ENCODE data around the gene ARHGEF4.

- no peak for TF ChIP-seq CTCF (conservative IDR thresholded peaks at IDR 0.05)
- TF ChIP-seq EZH2 (IDR thresholded peaks at IDR 0.05; ENCODE audit: low read depth): no peak
Observed at GRCh38 chr2:130826821-130827501, 9.8 kb upstream of the ARHGEF4 start.
